ENCODE measurements around the gene FANCM. TPM values are rescaled to one million over a fixed set of nuclear protein-coding genes. Genes with fewer than 3 reads are reported as not detected.
"Not testable (repeated sequence)": the region's sequence is repeated elsewhere in the genome, so short reads cannot be mapped to it uniquely, and the experiment has no call there.

FANCM gene
- total RNA-seq, 1 donor from 2014 or later, result 12.9 TPM

- no peak for DNase-seq
Observed at GRCh38 chr14:45140661-45141187, 5.0 kb downstream of the FANCM start.

- not testable (repeated sequence) for DNase-seq
Observed at GRCh38 chr14:45142083-45142482, 6.4 kb downstream of the FANCM start.

GRCh38 chr14:45144658-45145057 lies 8.9 kb downstream of the FANCM start:
- DNase-seq, result no peak

GRCh38 chr14:45145214-45145613 lies 9.5 kb downstream of the FANCM start:
- DNase-seq, result no peak

- no peak for DNase-seq
Observed at GRCh38 chr14:45149602-45150001, 13.9 kb downstream of the FANCM start.

GRCh38 chr14:45150386-45150890 lies 14.7 kb downstream of the FANCM start:
- no peak for DNase-seq

- no peak for DNase-seq
Observed at GRCh38 chr14:45156067-45156466, 20.3 kb downstream of the FANCM start.

GRCh38 chr14:45169906-45170305 lies 34.2 kb downstream of the FANCM start:
- no peak for DNase-seq

GRCh38 chr14:45177076-45177475 lies 41.3 kb downstream of the FANCM start:
- no peak for DNase-seq

GRCh38 chr14:45181329-45181728 lies 45.6 kb downstream of the FANCM start:
- no peak for DNase-seq

- no peak for DNase-seq
Observed at GRCh38 chr14:45181806-45182205, 46.1 kb downstream of the FANCM start.

GRCh38 chr14:45185100-45185814 lies 49.5 kb downstream of the FANCM start:
- no peak for DNase-seq

GRCh38 chr14:45194964-45195363 lies 59.2 kb downstream of the FANCM start:
- no peak for DNase-seq

- no peak for DNase-seq
Observed at GRCh38 chr14:45198551-45198950, 62.8 kb downstream of the FANCM start.

- no peak for DNase-seq
Observed at GRCh38 chr14:45199230-45199629, 63.5 kb downstream of the FANCM start.

GRCh38 chr14:45201905-45202304 lies 66.2 kb downstream of the FANCM start:
- DNase-seq, result no peak

- DNase-seq, result no peak
Observed at GRCh38 chr14:45204241-45204640, 68.5 kb downstream of the FANCM start.

- no peak for DNase-seq
Observed at GRCh38 chr14:45210159-45210558, 74.4 kb downstream of the FANCM start.

GRCh38 chr14:45211295-45211694 lies 75.6 kb downstream of the FANCM start:
- no peak for DNase-seq

- no peak for DNase-seq
Observed at GRCh38 chr14:45212231-45212630, 76.5 kb downstream of the FANCM start.

- DNase-seq, result not testable (repeated sequence)
Observed at GRCh38 chr14:45213716-45214115, 78.0 kb downstream of the FANCM start.

GRCh38 chr14:45214341-45214740 lies 78.6 kb downstream of the FANCM start:
- not testable (repeated sequence) for DNase-seq

- no peak for DNase-seq
Observed at GRCh38 chr14:45222485-45223262, 86.9 kb downstream of the FANCM start.

All from skin of body (tissue), 2 donors.